ENCODE measurements around the gene LAMA3. TPM values are rescaled to one million over a fixed set of nuclear protein-coding genes. Genes with fewer than 3 reads are reported as not detected.

LAMA3 gene, protein sequence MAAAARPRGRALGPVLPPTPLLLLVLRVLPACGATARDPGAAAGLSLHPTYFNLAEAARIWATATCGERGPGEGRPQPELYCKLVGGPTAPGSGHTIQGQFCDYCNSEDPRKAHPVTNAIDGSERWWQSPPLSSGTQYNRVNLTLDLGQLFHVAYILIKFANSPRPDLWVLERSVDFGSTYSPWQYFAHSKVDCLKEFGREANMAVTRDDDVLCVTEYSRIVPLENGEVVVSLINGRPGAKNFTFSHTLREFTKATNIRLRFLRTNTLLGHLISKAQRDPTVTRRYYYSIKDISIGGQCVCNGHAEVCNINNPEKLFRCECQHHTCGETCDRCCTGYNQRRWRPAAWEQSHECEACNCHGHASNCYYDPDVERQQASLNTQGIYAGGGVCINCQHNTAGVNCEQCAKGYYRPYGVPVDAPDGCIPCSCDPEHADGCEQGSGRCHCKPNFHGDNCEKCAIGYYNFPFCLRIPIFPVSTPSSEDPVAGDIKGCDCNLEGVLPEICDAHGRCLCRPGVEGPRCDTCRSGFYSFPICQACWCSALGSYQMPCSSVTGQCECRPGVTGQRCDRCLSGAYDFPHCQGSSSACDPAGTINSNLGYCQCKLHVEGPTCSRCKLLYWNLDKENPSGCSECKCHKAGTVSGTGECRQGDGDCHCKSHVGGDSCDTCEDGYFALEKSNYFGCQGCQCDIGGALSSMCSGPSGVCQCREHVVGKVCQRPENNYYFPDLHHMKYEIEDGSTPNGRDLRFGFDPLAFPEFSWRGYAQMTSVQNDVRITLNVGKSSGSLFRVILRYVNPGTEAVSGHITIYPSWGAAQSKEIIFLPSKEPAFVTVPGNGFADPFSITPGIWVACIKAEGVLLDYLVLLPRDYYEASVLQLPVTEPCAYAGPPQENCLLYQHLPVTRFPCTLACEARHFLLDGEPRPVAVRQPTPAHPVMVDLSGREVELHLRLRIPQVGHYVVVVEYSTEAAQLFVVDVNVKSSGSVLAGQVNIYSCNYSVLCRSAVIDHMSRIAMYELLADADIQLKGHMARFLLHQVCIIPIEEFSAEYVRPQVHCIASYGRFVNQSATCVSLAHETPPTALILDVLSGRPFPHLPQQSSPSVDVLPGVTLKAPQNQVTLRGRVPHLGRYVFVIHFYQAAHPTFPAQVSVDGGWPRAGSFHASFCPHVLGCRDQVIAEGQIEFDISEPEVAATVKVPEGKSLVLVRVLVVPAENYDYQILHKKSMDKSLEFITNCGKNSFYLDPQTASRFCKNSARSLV (N-terminal part only)
- total RNA-seq (10 to 100 TPM in 5 of 7 donors, 1 to 10 TPM in 2; 7.4 to 44.9 (median 14.8) TPM), polyA plus RNA-seq (10 to 100 TPM in 1 of 2 donors, 1 to 10 TPM in 1; 2.9 to 24.3 TPM)
- long read RNA-seq, donor 1, partial matches to known transcripts, result 1 of 7 reads
- long read RNA-seq, donor 1, other reads (novel, unspliced or antisense), result 5 of 7 reads
- long read RNA-seq, donor 2, partial matches to known transcripts, result 5 of 5 reads
- long read RNA-seq, donor 2, other reads (novel, unspliced or antisense), result 0 of 5 reads
- long read RNA-seq, donor 3, full-length matches to known transcripts, result 13 of 25 reads
- long read RNA-seq, donor 3, partial matches to known transcripts, result 10 of 25 reads
- long read RNA-seq, donor 3, other reads (novel, unspliced or antisense), result 2 of 25 reads

DNA sequence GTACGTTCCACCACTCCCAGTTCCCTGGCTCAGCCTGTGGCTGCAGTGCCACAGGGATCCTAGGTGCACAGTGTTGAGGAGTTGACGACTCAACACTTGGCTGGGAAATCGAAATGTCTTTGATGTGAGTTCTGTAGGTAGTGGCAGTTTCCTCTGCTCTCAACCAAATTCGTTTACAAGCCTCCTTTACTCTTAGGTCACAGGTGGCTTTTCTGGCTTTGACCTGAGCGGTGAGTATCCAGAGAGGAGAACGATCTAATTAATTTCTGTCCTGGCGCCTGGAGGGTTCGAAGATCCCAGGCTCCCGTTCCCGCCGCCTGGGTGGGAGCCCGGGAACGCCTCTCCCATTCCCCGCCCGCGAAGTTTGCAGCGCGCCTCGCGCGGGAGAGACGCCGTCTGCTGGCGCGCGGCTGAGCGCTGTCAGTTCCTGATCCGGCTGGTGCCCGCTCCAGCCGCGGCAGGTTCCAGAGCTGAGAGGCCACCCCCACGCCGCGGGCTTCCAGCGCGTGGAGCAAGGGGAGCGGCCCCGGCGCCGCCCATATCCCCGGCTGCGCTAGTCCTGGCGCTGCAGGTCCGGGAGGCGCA is at the start of gene LAMA3:
Gene LAMA3, plus strand, starts transcription at position 423 of the 585 bp plus-strand sequence. CDS start 231 bp downstream, outside the sequence.
- H3K27ac ChIP-seq, result peak within 1 kb of the TSS; percentile 32 to 40
- WGBS, 3 donors, result 1 to 3% (median 1%) methylated on average over 18 to 45 of the region's 45 CpGs
- peak within 1 kb of the TSS; percentile 66 for H3K4me3 ChIP-seq
- H3K9me3 ChIP-seq, result no peaks in the 10 kb centered on the region
- TF ChIP-seq, protein P1, sequence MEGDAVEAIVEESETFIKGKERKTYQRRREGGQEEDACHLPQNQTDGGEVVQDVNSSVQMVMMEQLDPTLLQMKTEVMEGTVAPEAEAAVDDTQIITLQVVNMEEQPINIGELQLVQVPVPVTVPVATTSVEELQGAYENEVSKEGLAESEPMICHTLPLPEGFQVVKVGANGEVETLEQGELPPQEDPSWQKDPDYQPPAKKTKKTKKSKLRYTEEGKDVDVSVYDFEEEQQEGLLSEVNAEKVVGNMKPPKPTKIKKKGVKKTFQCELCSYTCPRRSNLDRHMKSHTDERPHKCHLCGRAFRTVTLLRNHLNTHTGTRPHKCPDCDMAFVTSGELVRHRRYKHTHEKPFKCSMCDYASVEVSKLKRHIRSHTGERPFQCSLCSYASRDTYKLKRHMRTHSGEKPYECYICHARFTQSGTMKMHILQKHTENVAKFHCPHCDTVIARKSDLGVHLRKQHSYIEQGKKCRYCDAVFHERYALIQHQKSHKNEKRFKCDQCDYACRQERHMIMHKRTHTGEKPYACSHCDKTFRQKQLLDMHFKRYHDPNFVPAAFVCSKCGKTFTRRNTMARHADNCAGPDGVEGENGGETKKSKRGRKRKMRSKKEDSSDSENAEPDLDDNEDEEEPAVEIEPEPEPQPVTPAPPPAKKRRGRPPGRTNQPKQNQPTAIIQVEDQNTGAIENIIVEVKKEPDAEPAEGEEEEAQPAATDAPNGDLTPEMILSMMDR (IDR thresholded peaks at IDR 0.05), result peak in 2 of 3 donors; percentile 19 to 23
- no peak for TF ChIP-seq EP300 (IDR thresholded peaks at IDR 0.05)
- peak; percentile 26 for TF ChIP-seq POLR2A (IDR thresholded peaks at IDR 0.05)
- H3K4me1 ChIP-seq (ENCODE audit: insufficient read depth), result peaks cover 3% of the 10 kb centered on the region
- peak; percentile 63 to 77 (median 68) for DNase-seq
- H3K27me3 ChIP-seq, result no peaks in the 10 kb centered on the region
- intact Hi-C loops (cut with DNase I), result loop anchor here in 1 of 4 donors (5.0 kb wide), 1 partner anchor 67 kb away; no protein-coding TSS in a partner anchor
- no peaks in the 10 kb centered on the region for H3K36me3 ChIP-seq

DNA sequence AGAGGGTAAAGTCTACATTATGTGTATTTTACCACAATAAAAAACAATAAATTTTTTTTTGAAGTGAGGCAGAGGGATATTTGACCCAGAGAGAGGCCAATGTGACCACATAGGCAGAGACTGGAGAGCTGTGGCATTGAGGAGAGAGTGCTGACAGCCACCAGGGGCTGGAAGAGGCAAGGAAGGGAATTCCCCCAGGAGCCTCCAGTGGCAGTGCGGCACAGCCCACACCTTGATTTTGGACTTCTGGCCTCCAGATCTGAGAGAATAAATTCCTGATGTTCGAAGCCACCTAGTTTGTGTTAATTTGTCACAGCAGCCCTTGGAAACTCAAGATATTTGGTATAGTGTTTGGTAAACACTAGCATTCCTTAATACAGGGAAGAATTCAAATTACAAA is 49.2 kb upstream of the LAMA3 start:
- intact Hi-C loops (cut with DNase I), result no loop called here
- TF ChIP-seq EP300 (IDR thresholded peaks at IDR 0.05) (no peak), POLR2A (IDR thresholded peaks at IDR 0.05) (no peak)
- TF ChIP-seq, protein P1 (IDR thresholded peaks at IDR 0.05), result no peak
- WGBS, 3 donors, result 57 to 84% (median 80%) methylated on average over 2 of the region's 2 CpGs
- Histone ChIP-seq H3K36me3 (no peaks in the 10 kb centered on the region), H3K4me3 (no peak overlapping the region), H3K4me1 (ENCODE audit: insufficient read depth) (peaks cover 2% of the 10 kb centered on the region), H3K27ac (no peak overlapping the region), H3K27me3 (no peaks in the 10 kb centered on the region), H3K9me3 (no peaks in the 10 kb centered on the region)
- no peak for DNase-seq

DNA sequence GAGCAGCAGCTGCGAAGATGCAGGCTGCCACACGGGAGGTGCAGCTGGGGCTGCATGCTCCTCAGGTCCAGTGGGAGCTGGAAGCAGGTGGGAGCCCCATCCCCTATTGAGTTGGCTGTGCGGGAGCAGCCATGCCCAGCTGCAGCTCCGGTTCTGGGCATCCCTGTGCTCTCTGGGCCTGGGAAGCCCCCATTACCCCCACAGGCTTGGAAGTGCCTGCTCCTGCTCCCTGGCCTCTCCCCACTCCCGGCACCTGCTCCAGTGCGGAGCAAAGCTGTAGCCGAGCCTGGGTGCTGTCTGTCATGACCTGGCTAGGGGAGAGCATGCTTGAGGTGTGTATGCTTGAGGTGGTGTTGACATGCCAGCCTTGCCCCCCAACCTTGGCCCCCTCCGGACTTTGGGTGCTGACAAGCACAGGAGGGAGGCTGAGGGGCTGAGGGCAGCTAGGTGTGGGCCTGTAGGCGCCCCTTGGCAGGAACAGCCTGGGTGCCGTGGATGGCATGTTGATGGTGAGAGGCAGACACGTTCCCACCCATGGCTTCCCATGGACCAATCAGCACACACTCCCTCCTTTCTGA is 48.0 kb upstream of the LAMA3 start:
- Histone ChIP-seq H3K27me3 (no peaks in the 10 kb centered on the region), H3K36me3 (no peaks in the 10 kb centered on the region), H3K4me3 (no peak overlapping the region), H3K9me3 (no peaks in the 10 kb centered on the region), H3K27ac (no peak overlapping the region), H3K4me1 (ENCODE audit: insufficient read depth) (peaks cover 2% of the 10 kb centered on the region)
- WGBS, 3 donors, result 85 to 95% (median 94%) methylated on average over 8 to 11 of the region's 11 CpGs
- TF ChIP-seq POLR2A (IDR thresholded peaks at IDR 0.05), result no peak
- TF ChIP-seq, protein P1 (IDR thresholded peaks at IDR 0.05), result no peak
- TF ChIP-seq EP300 (IDR thresholded peaks at IDR 0.05), result no peak
- intact Hi-C loops (cut with DNase I), result no loop called here
- DNase-seq, result no peak
